ENCODE data around the gene PLEKHA1.

DNA sequence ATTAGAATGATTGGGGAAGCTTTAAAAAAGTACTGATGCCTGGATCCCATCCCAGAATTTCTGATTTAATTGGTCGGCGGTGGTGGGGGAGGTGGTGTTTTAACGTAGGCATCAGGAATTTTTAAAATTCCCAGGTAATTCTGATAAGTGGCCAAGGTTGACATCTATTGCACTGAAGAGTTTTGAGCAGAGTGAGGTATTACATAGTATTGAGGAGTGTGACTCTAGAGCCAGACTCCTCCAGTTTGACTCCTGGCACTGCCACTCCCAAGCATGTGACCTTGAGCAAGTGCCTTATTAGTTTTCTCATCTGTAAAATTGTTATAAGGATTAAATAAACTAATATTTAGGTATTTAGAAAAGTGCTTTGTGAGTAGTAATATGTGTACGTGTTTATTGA lies 6.2 kb downstream of the PLEKHA1 start:
- TF ChIP-seq EZH2 (IDR thresholded peaks at IDR 0.05) (no peak), POLR2AphosphoS5 (IDR thresholded peaks at IDR 0.05; ENCODE audit: borderline replicate concordance, low read depth, low read length) (no peak), FOXP2 (optimal IDR thresholded peaks at IDR 0.05; ENCODE audit: control extremely low read depth, extremely low read length, insufficient read depth) (no peak)

All from SK-N-MC (cell line).